Retina (tissue), 1 donor: ENCODE results near the gene CDYL.

Experiments used
- DNase-seq: peaks from one replicate; pipeline ENCODE4 v3.0.0-alpha.2; 2016

The CDYL gene

DNA sequence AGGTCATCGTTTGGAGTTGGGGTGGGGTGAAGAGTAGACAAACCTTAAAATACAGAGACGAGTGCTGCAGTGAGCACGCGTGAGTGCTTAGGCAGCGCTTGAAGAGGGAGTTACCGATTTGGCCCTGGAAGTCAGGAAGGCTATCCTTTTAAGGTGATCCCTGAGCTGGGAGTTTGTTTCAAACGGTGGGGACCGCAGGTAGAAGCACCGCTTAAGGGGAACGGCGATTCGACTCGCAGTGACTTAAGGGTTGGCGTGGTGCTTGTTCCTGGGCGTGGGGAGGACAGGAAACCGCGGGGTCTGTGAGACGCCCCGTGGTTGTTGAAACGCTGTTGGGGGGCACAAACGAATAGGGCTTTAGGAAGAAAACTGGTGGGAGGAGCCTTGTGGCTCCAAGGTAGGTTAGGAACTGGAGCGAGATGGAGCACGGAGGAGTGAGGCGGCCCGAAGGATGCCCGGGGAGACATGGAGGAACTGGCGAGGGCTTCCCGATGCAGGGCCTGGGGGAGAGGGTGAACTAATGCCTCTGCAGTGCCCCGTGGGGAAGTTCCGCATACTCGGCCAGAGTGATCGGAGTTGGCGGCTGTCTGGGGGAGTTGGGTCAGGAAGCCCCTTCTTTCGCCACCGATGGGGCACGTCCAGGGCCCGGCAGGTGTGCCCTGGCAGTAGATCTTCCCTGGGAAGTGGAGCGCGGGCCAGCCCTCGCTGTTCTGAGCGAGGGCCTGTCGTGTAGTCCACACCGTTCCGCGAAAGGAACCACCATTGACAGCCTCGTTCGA, 1.3 kb upstream of the CDYL start:
- peak; percentile 69 for DNase-seq

DNA sequence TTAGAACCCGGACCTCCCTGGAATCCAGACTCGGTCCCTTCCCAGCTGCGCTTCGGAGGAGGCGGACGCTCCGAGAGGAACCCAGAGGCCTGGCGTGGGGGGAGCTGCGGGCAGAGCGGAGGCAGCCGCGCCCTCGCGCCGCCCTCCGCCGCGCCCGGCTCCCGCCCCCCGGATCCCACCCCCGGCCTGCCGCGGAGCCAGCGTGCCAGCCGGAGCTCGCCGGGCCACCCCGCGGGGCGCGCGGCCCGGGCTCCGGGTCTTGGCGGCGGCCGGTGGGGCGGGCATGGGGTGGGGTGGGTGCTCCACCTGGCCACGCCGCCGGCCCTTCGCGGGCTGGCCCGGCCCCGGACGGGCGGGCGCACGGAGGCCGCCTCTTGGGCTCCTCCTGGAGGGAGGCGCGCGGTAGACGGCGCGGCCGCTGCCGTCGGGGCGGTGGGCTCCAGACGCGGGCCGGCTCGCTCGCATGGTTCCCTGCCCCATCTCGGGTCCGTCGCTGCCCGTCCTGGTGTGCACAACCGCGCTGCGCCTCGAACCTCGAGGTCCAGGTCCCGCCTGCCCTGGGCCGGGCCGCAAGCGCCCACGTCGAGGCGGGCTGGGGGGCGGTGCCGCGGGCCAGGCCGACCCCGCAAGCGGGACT, 592 bp upstream of the CDYL start:
- peak; percentile 80 for DNase-seq

DNA sequence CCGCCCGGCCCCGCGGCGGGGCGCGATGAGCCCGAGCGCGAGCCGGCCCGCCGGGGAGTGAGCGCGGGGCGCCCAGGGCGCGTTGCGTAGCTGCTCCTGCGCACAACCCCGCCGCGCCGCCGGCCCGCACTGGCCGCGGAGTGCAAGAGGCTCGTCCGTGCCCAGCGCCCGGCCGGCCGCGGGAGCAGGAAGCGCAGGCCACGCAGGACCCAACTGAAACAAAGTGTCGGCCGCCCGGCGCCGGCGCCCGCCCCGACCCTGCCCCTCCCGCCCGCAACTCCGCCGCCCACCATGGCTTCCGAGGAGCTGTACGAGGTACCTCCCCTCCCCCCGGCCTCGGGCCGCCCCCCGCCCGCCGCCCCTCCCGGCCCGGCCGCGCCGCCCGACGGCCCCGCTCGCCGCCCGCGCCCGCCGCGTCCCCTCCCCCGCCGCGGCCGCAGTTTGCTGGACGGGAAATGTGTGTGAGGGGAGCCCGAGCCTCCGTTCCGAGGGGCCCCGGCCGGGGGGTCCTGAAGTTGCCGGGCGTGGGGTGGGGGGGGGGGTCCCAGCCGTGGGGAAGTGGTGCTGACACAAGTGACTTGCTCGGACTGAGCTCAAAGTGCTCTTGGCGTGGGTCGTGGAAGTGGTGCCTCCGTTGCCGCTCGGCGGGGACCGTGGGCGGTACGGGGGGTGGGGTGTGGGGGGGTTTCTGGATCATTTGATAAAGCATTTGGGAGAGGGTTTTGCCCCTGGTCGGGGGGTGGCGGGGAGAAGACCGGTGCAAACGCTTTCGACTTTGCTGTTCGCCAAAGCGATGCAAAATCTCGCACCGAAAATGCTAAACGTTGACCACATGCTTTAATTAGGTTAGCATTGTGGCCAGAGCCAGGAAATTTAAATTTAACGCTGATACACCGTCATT, 539 bp downstream of the CDYL start:
- DNase-seq, result peak; percentile 36

DNA sequence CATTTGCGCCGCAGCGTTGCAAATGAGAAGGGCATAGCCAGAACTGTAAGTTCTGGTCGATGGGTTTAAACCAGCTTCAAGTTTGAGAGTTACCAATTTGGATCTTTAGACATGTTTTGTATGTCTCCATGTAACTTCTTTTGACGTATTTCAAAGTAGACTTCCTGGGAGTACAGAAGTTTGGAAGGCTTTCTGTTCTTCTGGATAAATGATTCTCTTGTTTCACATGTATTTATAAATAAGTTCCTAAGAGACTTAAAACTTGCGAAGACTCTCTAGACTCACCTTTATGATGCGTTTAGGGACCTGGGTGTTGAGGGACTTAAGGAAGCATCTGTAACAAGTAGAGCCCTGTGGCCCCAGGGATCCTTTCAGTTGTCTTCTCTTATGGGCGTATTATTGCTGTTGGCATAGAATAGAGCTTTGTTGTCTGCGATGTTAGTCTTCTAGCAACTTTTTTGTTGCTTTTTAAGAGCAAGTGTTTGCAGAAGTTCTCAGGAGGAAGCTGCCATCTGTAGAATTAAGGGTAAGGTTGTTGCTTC, 1.3 kb downstream of the CDYL start:
- DNase-seq, result no peak

DNA sequence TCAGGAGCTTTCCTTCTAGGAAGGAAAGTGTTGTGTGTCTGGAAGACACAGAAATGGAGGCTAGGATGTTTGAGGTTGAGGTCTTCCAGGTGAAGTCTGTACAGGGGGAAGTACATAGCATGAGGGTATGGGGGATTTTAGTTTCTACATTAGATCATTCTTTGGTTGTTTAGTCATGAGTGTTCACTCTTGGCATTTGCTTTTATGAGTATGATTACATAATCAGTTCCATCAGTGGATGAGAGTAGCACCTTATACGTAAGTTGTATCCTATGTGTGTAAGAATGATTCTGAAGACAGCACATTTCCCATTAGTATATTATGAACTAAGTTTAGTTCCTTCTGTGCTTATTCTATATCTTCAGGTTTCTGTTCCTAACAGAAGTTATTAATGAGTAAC, 1.9 kb downstream of the CDYL start:
- no peak for DNase-seq

DNA sequence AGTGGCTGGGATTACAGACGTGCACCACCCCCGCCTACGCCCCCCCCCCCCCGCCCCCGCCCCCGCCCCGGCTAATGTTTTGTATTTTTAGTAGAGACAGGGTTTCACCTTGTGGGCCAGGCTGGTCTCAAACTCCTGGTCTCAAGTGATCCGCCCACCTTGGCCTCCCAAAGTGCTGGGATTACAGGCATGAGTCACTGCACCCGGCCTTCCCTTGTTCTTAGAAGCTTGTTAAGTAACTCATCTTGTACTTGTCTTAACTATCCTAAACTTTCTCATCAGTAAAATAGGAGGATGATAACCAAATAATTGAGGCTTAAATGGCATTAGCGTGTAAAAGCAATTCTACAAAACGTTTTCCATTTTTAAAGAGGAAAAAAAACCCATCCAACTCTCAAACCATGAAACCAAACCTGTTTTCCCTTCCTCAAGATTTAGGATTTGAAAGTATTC, 4.2 kb downstream of the CDYL start:
- no peak for DNase-seq

DNA sequence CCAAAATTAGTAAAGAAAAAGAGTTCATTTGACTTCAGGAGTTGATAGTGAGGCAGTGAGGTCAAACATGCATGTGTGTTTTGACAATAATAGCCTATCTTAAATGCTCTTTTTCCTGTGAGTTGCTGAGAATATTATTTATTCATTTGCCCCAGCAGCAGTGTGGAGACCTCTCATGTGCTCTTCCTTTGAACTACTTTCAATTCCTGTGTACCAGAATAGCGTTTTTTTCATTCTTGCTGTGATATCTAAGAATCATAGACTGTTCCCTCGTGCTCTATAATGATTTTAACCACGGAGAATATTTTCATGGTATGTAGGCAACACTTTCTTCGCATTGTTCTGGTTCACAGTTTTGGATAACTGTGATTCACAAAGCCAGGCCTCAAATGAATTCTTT, 5.2 kb downstream of the CDYL start:
- no peak for DNase-seq

DNA sequence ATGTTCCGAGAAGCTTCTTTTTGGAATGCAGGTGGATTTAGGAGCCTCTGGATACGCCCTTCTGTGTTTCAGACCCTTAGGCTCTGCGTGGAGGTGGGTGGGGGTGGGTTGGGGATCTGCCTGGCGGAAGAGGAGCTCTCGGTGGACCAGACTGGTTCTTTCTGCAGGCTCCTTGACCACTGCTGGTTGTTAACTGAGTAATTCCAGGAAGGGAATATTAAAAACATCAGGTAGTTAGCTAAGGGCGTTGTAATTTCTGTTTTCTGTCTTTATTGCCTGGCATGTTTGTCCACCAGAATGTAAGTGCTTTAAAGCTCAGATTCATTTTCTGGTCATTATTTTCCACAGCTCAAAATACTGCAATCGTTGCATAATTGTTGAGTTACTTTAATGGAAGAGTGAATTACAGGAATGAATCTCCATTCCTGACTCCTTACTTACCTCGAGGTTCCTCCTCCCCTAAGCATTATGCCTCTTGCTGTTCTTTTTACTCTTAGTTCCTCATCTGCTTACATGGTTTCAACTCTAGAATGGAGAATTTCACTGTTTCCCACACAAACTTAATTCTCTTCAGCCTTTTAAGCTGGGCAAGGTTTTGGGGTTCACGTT, 5.9 kb downstream of the CDYL start:
- no peak for DNase-seq

DNA sequence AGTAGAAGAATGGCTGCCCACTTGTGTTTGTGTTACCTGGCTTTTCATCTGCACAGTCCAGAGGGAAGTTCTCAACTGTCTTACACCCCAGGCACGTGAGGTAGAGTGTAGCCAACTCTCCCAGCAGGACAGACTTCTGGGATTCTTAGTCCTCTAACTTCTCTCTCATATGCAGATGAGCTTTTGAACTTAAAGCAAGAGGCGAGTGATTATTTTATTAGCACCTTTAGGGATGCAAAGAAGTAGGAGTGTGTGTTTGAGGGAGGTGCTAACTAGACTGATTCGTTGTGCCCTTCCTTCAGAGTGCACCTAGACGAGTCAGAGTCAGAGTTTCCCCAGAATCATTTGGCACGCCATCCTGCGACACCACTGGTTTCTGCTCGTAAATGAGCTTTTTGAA, 10.8 kb downstream of the CDYL start:
- DNase-seq, result no peak

DNA sequence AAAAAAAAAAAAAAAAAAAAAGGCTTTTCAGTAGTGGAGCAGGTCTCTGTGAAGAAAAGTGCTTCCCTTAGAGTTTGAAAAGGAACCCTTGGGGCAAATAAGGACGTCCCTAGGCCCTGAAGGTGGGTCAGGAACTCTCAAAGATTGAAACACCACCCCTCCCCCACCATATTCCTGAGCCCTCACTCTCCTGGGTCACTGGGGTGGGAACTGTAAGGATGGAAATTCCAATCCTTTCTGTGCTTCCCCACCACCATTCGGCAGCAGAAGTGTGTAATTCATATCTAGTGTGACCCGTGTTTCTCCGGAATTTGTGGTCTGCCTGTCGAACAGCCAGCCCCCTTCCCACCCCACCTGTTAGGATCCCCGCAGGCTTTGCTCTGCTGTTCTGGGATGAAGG, 12.3 kb downstream of the CDYL start:
- DNase-seq, result no peak

DNA sequence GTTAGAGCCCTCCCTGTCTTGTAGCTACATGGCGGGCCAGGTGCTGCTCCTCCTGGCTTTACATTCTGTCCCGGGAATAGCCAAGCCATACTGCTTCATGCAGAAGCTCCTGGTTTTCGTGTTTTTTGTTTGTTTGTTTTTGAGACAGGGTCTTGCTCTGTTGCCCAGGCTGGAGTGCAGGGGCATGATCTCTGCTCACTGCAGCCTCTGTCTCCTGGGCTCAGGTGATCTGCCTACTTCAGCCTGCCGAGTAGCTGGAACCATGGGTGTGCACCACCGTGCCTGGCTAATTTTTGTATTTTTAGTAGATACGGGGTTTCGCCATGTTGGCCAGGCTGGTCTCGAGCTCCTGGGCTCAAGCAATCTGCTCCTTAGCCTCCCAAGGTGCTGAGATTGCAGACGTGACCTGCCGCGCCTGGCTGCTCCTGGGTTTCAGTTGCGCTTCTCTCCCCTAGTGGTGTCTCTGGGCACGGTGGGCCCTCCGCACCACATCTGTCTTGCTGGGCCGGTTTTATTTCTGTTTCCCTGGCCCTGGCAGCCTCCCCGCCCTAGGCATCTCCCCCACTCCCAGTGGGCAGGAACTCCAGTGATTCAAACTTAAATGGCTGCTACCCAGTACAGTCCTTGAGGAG, 12.9 kb downstream of the CDYL start:
- DNase-seq, result no peak

DNA sequence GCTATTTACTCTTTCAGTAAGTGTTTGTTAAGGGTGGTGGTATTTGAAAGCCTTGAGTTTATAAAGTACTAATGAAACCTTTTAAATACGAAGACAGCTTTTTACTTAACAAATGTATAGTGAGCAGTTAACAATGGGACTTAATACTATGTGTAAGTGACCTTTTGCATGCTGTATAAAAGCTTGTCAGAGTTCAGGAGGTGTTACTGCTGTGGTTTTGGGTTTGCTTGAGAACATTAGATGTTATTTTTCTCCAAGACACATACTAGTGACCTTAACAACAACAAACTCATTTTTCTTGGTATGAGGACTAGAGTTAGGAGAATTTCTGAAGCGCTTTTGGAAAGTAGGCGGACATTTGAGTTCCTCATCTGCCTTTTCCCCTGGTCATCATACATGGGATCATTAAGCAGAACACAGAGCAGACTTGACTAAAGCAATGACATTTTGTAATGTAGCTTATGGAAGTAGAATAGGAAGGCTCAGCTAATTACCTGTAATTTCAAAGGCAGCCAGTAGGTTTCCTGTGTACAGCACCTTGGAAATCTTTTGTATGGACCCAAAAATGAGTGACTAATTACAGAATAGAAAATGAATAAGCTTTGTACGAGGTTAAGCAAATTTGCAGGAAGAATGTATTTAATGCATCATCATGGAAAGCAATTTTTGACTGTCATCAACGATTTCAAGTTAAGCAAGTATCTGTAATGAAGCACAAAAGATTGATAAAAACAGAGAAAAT, 14.1 kb downstream of the CDYL start:
- DNase-seq, result no peak

DNA sequence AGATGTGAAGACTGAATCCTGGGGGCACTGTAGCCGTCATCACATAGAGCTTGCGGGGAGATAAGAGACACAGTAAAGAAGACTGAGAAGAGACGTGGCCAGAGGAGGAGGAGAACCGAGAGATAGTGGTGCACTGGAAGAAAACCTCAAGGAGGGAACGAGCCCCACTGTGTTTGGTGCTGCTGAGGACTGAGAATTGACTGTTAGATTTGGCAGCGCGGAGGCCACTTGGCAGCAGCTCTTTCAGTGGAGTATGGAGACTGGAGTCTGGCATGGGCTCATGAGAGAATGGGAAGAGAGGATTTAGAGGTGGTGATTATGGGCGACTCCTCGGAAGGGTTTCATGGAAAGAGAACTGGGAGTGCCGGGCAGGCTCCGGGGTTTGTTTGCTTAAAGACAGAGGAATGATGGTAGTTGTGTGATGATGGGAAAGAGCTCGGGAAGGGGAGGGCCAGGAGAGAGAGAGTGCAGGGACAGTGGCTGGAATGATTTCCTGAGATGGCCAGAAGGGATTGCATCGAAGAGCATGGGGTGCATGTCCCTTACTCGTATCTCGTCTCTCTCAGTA, 18.0 kb downstream of the CDYL start:
- DNase-seq, result no peak

DNA sequence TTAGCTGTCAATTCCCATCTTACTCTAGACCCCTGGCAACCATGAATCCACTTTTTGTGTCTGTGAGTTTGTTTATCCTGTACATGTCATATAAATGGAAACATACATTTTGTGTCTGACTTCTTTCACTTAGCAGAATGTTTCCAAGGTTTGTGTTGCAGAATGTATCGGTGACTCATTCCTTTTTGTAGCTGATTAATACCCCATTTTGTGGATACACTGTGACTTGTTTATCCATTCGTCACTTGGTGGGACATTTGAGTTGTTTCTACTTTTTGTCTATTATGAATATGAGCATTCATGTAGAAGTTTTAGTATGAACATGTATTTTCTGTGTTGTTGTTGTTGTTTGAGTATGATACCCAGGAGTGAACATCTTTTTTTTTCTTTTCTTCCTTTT, 21.4 kb downstream of the CDYL start:
- no peak for DNase-seq

DNA sequence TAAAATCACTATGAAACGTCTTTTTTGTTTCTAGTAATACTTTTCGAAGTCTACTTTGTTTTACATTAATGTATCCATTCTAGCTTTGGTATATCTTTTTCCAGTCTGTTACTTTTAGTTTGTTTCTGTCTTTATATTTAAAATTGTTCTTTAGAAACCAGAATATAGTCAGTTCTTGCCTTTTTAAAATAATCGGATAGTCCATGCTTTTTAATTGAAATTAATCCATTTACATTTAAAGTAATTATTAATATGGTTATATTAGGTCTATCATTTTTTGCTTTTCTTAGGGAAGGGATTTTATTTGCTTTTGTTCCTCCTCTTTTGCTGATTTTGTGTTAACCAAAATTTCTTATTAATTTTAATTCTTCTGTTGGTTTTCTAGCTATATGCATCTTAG, 23.7 kb downstream of the CDYL start:
- no peak for DNase-seq

DNA sequence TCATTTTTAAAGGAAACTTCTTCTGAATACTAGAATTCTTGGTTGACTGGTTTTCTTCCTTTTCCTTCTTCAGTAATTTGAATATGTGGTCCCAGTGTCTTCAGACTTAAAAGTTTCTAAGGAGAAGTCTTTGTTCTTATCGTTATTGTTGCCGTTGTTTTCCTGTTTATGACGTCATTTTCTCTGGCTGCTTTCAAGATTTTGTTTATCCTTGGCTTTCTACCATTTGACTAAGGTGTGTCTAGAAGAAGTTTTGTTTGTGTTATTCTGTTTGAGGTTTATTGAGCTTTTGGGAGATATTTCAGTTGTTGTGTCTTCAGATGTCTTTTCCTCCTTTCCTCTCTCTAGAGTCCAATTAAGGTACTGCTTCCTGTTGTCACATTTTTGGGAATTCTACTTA, 24.5 kb downstream of the CDYL start:
- no peak for DNase-seq

DNA sequence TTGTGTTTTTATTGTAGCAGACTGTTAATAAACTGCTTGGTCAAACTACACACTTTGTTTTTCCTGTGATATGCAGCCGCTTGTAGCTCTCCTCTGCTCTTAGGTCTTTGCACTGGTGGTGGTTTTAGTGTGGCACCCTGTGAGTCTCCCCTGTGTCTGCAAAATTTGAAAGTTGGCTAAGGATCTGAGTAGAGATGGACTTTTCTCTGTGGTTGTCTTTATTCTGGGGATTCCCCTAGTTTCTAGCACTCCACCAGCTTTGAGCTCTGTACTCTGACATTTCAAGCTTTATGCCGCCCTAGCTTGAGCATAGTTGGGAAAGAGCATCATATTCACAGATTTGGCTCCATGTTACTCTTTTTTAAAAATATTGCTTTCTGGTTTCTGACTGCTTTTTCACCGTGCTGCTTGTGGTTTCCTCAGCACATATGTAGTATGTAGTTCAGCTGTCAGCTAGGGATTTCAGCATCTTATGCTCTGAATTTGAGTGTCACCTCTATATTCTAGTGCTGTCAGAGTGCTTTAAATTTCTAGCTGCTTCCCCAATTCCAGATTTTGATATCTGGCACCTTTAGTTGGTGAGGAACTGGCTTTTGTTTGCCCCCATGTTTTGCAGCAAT, 25.4 kb downstream of the CDYL start:
- no peak for DNase-seq

DNA sequence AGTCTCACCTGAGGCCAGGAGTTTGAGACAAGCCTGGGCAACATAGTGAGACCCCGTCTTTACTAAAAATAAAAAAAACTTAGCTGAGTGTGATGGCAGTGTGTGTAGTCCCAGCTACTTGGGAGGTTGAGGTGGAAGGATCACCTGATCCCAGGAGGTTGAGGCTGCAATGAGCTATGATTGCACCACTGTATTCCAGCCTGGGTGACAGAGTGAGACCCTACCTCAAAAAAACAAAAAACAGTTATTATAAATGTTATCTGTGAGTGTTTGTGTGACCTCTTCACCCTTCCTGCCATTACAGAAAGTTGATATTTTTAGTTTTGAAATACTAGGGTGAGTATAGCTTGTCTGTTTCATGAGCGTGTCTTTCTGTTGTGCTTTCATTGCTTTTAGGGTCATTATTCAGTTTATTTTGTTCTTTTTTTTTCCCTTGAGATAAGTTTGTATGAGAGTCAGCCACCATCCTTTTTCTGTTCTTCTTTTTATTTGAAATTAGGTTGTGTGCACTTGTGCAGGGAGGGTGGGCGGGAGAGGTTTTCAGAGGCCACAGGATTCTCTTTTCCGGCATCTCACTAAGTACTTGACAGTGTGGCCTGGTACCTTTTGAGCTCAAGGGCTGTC, 26.2 kb downstream of the CDYL start:
- DNase-seq, result no peak

DNA sequence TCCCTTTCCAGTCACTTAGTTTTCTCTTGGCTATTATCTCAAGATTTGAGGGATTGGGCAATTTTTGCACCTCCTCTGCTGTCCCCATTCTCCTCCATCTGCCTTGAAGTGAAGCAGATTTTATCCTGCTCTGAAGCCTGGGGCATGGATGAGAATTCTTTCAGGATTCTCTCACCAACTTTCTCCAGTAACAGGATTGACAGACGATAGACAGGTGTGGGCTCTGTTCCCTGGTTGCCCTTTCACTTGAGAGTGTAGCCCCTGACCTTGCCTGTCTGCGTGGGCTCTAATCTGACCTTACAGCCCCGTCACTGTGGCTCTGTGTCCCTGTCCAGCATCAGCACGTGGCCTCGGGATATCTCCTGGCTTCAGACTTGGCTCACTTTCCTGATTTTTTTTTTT, 27.1 kb downstream of the CDYL start:
- DNase-seq, result no peak

DNA sequence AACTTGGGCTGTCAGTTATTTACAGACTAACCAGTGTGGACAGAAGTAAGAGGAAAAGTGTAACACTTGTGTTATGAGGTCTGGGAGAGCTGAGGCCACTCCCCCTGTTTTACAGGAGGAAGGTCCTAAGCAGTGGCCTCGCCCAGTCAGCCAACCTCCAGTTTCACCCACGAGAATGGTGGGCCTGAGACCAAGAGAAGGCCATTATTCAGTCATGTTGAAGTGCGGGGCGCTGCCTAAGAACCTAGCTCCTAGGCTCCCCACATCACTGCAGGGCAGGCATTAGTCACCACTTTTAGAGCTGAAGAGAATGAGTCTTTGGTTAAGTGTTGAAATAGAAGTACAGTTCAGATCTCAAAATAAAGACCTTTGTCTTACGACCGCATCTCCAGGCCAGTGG, 27.9 kb downstream of the CDYL start:
- no peak for DNase-seq
